NCI-H128 (cell line): ENCODE measurements around the gene RTL5.

ENCODE experiments used
- DNase-seq: peaks from one replicate; lab custom pipeline; 2025; ENCODE audit not compliant: unreplicated experiment; lab: John Stamatoyannopoulos, UW

The RTL5 gene

DNA sequence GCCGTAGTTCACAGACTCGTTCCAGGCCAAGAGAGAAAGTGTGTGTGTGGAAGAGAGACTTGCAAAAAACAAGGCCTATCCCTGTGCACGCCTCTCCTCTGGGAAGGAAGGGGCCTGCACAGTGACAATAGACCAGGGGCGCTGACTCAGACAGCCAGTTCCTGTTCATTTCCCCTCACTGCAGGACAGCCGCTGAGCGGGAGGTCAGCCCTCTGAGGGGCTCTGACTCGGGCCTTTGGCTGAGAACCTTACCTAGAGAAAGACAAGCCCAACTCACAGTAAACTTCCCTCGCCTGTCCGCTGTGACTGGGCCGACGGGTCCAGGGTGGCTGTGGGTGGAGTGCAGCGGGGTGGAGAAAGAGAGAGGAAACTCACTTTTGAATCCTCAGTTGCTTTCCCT, 52.1 kb downstream of the RTL5 start:
- no peak for DNase-seq

DNA sequence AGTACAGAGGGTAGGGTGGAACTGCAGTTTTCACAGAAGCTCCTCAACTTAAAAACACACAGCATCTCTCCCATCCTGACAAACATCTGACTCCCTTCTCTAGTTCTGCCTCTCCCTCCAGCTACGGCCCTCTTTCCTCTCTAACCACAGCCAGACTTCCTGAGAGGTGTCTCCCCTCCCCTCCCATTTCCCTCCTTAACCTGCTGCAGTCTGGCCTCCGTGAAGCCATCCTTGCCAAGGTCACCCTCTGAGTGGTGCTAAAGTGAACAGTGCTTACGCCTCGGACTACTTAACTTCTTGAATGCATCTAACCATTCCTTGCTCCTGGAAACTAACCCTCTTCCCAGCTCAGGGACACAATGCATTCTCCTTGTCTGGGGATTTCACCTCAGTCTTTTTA, 53.3 kb downstream of the RTL5 start:
- no peak for DNase-seq
